ENCODE measurements around the gene DDIT3. TPM values are rescaled to one million over a fixed set of nuclear protein-coding genes. Genes with fewer than 3 reads are reported as not detected.

The DDIT3 gene
- total and polyA plus RNA-seq, 2 of the 4 experiments (the other 2 are of a cell fraction) = 19.4 to 54.4 TPM

DNA sequence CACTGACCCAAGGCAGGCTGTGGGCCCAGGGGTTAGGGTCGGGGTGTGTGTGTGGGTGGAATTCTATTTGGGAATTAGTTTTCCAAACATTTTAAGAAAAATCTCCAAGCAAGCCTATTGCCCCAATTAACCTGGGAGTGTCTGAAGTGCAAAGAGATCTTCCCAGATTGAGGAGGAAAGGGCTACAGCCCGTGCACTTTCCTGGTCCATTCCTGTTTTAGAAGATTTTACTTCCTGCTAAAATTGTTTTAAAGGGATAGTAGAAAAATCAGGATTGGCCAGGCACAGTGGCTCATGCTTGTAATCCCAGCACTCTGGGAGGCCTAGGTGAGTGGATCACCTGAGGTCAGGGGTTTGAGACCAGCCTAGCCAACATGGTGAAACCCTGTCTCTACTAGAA is 21.4 kb upstream of the DDIT3 start:
- POLR2A ChIA-PET (ENCODE audit: unreplicated experiment) = no interaction called here
- no peak overlapping the region for H2BK120ac ChIP-seq (ENCODE audit: low read depth, low read length)

More for the DNA sequence above, 21.4 kb upstream of the DDIT3 start:
- Histone ChIP-seq H2BK5ac (ENCODE audit: low read depth, low read length, poor library complexity, severe bottlenecking) (no peak overlapping the region), H3K9ac (ENCODE audit: low read depth, low read length) (no peak overlapping the region), H2BK15ac (ENCODE audit: low read depth, low read length) (no peak overlapping the region), H3K56ac (ENCODE audit: extremely low read depth, insufficient read depth, low read length) (no peak overlapping the region), H3K79me1 (ENCODE audit: low read depth in 1 of 2, low read length in 2 of 2) (peaks cover 45 to 73% of the 10 kb centered on the region in 2 experiments), H2BK20ac (ENCODE audit: low read depth, low read length) (no peak overlapping the region), H2AK5ac (ENCODE audit: low read depth, low read length) (no peak overlapping the region), H4K20me1 (ENCODE audit: insufficient read depth, low read length) (peaks cover 42% of the 10 kb centered on the region), H2AFZ (replicated peaks; ENCODE audit: low read length, poor library complexity) (no peak overlapping the region), H3K14ac (replicated peaks; ENCODE audit: low read depth, low read length) (no peak overlapping the region), H3K4me1 (ENCODE audit: control insufficient read depth, insufficient read depth, low read length) (peaks cover 13% of the 10 kb centered on the region), H3K27ac (ENCODE audit: insufficient read depth, low read length) (no peak overlapping the region), H3K9me3 (ENCODE audit: control insufficient read depth, insufficient read depth, low read length) (no peaks in the 10 kb centered on the region), H4K8ac (ENCODE audit: low read depth in 2 of 2, low read length in 2 of 2) (no peak overlapping the region), H4K91ac (ENCODE audit: insufficient read depth, low read depth, low read length) (no peak overlapping the region), H3K23ac (ENCODE audit: low read depth, low read length) (no peak overlapping the region), H3K18ac (ENCODE audit: low read depth, low read length) (no peak overlapping the region), H3K4ac (ENCODE audit: low read depth, low read length) (no peak overlapping the region), H3K36me3 (ENCODE audit: control insufficient read depth, insufficient read depth, low read length) (peaks cover 33% of the 10 kb centered on the region), H2AK9ac (replicated peaks; ENCODE audit: low read depth, low read length, poor library complexity) (no peak overlapping the region), H3K4me3 (ENCODE audit: insufficient read depth, low read depth, low read length) (no peak overlapping the region), H3K27me3 (ENCODE audit: control insufficient read depth, insufficient read depth, low read length) (no peaks in the 10 kb centered on the region), H4K5ac (ENCODE audit: low read depth, low read length) (no peak overlapping the region), H3K9me1 (ENCODE audit: insufficient read depth, low read length) (peaks cover 23% of the 10 kb centered on the region), H3K4me2 (ENCODE audit: low read depth, low read length) (no peak overlapping the region)
- CTCF ChIA-PET = no interaction called here
- dilution Hi-C loops (cut with HindIII; ENCODE audit: low sequenced_read_pairs, unreplicated experiment) (no loop called here), in situ Hi-C loops (cut with MboI; ENCODE audit: low sequenced_read_pairs) (no loop called here), intact Hi-C loops (cut with micrococcal nuclease) (no loop called here)
- WGBS, 2 experiments (ENCODE audit: extremely low coverage in 2 of 2, insufficient read length in 1 of 2) = no CpG with 5 or more reads among the region's 2 CpGs
- DNase-seq (no peak), ATAC-seq (ENCODE audit: low read depth) (no peak)
- no TSS peak for BruUV-seq (replicated peaks)
- TF ChIP-seq SMC3 (IDR thresholded peaks at IDR 0.05; ENCODE audit: low read depth, low read length) = no peak
- TF ChIP-seq POLR2A (IDR thresholded peaks at IDR 0.05; ENCODE audit: low read depth, low read length) = no peak
- no peak for TF ChIP-seq RFX5 (IDR thresholded peaks at IDR 0.05; ENCODE audit: low read depth, low read length)
- TF ChIP-seq, protein P1, sequence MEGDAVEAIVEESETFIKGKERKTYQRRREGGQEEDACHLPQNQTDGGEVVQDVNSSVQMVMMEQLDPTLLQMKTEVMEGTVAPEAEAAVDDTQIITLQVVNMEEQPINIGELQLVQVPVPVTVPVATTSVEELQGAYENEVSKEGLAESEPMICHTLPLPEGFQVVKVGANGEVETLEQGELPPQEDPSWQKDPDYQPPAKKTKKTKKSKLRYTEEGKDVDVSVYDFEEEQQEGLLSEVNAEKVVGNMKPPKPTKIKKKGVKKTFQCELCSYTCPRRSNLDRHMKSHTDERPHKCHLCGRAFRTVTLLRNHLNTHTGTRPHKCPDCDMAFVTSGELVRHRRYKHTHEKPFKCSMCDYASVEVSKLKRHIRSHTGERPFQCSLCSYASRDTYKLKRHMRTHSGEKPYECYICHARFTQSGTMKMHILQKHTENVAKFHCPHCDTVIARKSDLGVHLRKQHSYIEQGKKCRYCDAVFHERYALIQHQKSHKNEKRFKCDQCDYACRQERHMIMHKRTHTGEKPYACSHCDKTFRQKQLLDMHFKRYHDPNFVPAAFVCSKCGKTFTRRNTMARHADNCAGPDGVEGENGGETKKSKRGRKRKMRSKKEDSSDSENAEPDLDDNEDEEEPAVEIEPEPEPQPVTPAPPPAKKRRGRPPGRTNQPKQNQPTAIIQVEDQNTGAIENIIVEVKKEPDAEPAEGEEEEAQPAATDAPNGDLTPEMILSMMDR (conservative IDR thresholded peaks at IDR 0.05; ENCODE audit: low read depth, low read length) = no peak
- no peak for TF ChIP-seq NFE2L2 (IDR thresholded peaks at IDR 0.05; ENCODE audit: low read depth, low read length)
- no peak for TF ChIP-seq CHD1 (IDR thresholded peaks at IDR 0.05; ENCODE audit: low read depth, low read length)
- TF ChIP-seq BHLHE40 (IDR thresholded peaks at IDR 0.05; ENCODE audit: low read depth, low read length) = no peak
- TF ChIP-seq, protein P2, sequence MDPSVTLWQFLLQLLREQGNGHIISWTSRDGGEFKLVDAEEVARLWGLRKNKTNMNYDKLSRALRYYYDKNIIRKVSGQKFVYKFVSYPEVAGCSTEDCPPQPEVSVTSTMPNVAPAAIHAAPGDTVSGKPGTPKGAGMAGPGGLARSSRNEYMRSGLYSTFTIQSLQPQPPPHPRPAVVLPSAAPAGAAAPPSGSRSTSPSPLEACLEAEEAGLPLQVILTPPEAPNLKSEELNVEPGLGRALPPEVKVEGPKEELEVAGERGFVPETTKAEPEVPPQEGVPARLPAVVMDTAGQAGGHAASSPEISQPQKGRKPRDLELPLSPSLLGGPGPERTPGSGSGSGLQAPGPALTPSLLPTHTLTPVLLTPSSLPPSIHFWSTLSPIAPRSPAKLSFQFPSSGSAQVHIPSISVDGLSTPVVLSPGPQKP (IDR thresholded peaks at IDR 0.05; ENCODE audit: borderline replicate concordance, low read depth, low read length) = no peak
- TF ChIP-seq FOS (IDR thresholded peaks at IDR 0.05; ENCODE audit: low read depth, low read length) = no peak
- TF ChIP-seq RCOR1 (IDR thresholded peaks at IDR 0.05; ENCODE audit: insufficient replicate concordance, low read length) = no peak
- no peak for TF ChIP-seq RAD21 (IDR thresholded peaks at IDR 0.05; ENCODE audit: low read length)
- TF ChIP-seq MAZ (IDR thresholded peaks at IDR 0.05; ENCODE audit: borderline replicate concordance, low read depth, low read length) = no peak

Data from IMR-90 (cell line).